GM12874 (cell line): ENCODE data around the gene SLC39A7.

Experiments used
- CTCF ChIP-seq: IDR thresholded peaks from 2 replicates; pipeline ENCODE4 v1.5.1; 2011; ENCODE audit warnings: low read depth, mild to moderate bottlenecking, control low read depth, low read length, moderate library complexity; ENCODE audit not compliant: insufficient read depth

The SLC39A7 gene

GRCh38 chr6:33177552-33178446 is 22.9 kb upstream of the SLC39A7 start:
- no peak for TF ChIP-seq CTCF

GRCh38 chr6:33178755-33179475 is 21.8 kb upstream of the SLC39A7 start:
- TF ChIP-seq CTCF: no peak

- TF ChIP-seq CTCF: no peak
These were observed 19.5 kb upstream of the SLC39A7 start for GRCh38 chr6:33181141-33181540.

GRCh38 chr6:33183071-33183683 is 17.5 kb upstream of the SLC39A7 start:
- no peak for TF ChIP-seq CTCF

- no peak for TF ChIP-seq CTCF
These were observed 15.5 kb upstream of the SLC39A7 start for GRCh38 chr6:33185190-33185589.

GRCh38 chr6:33185654-33186187 is 14.9 kb upstream of the SLC39A7 start:
- no peak for TF ChIP-seq CTCF

- no peak for TF ChIP-seq CTCF
These were observed 12.9 kb upstream of the SLC39A7 start for GRCh38 chr6:33187809-33188208.
